ENCODE results near the gene TBX6.

DNA sequence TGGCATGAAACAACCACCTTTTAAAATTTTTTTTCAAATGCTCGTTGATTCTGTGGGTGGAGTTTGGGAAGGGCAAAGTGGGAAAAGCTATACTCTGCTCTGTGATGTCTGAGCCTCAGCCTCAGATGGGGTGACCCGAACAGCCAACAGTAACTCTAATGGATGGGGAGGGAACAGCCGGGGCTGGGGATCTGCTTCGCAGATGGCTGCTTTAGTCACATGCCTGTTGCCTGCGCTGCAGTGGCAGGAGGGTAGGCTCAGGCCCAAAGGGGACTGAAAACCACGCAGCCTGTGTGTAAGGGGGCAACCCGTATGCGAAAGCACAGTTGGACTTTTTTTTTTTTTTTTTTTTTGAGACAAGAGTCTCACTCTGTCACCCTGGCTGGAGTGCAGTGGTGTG lies 46.2 kb upstream of the TBX6 start:
- TF ChIP-seq, protein P1, sequence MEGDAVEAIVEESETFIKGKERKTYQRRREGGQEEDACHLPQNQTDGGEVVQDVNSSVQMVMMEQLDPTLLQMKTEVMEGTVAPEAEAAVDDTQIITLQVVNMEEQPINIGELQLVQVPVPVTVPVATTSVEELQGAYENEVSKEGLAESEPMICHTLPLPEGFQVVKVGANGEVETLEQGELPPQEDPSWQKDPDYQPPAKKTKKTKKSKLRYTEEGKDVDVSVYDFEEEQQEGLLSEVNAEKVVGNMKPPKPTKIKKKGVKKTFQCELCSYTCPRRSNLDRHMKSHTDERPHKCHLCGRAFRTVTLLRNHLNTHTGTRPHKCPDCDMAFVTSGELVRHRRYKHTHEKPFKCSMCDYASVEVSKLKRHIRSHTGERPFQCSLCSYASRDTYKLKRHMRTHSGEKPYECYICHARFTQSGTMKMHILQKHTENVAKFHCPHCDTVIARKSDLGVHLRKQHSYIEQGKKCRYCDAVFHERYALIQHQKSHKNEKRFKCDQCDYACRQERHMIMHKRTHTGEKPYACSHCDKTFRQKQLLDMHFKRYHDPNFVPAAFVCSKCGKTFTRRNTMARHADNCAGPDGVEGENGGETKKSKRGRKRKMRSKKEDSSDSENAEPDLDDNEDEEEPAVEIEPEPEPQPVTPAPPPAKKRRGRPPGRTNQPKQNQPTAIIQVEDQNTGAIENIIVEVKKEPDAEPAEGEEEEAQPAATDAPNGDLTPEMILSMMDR (IDR thresholded peaks at IDR 0.05; ENCODE audit: insufficient read depth, low read length), result no peak
- TF ChIP-seq POLR2AphosphoS5 (IDR thresholded peaks at IDR 0.05; ENCODE audit: low read depth) (no peak), GABPA (IDR thresholded peaks at IDR 0.05; ENCODE audit: low read depth) (no peak)

Data from HL-60 (cell line).